Right lobe of liver (tissue), 6 donors: ENCODE results near the gene THBS3. TPM values are rescaled to one million over a fixed set of nuclear protein-coding genes. Genes with fewer than 3 reads are reported as not detected.

ENCODE experiments used
- ATAC-seq, 4 donors: fragments of 200-7000 bp; cut with Tn5 transposase; one replicate each; pipeline ENCODE4 v1.9.1; 2020; ENCODE audit warnings: mild to moderate bottlenecking in 4 of 4, moderate library complexity in 4 of 4
- DNase-seq, 3 donors: peaks; one replicate each; pipeline ENCODE4 v3.0.0-alpha.2; 2020
- H3K27ac ChIP-seq, 3 donors: fragments of 200-600 bp; one replicate each; pipeline ENCODE4 v1.8.0; 2022
- H3K27me3 ChIP-seq, 2 donors: fragments of 200-600 bp; one replicate each; pipeline ENCODE4 v1.8.0; 2022
- H3K36me3 ChIP-seq, 4 donors: fragments of 200-600 bp; sonication (generic) in 1 of 4; one replicate each; pipeline versions ENCODE4 v1.5.1 to v1.8.0; 2017 to 2022; ENCODE audit warnings: control low read depth in 1 of 4
- H3K4me1 ChIP-seq, 4 donors: fragments of 200-600 bp; sonication (generic) in 1 of 4; one replicate each; pipeline versions ENCODE4 v1.5.1 to v1.8.0; 2017 to 2022; ENCODE audit warnings: control low read depth in 1 of 4
- H3K4me3 ChIP-seq, 3 donors: fragments of 200-600 bp; one replicate each; pipeline ENCODE4 v1.8.0; 2022
- H3K9me3 ChIP-seq, 4 donors: fragments of 200-600 bp; sonication (generic) in 1 of 4; one replicate each; pipeline versions ENCODE4 v1.5.1 to v1.8.0; 2017 to 2022; ENCODE audit warnings: control low read depth in 1 of 4
- POLR2A ChIP-seq: fragments of 450-650 bp; IDR thresholded peaks from one replicate; pipeline ENCODE4 v1.6.1; 2017; ENCODE audit warnings: antibody characterized with exemption, mild to moderate bottlenecking
- WGBS: methylation state at CpG from one replicate; pipeline ENCODE4 v1.1.6; 2018; ENCODE audit warnings: low coverage, low lambda C conversion rate; ENCODE audit not compliant: insufficient coverage; ENCODE audit errors: missing lambda C conversion rate; 5-methylcytosine and 5-hydroxymethylcytosine counted together
- intact Hi-C, 2 donors: fragments of 100-400 bp; cut with DNase I; formaldehyde crosslinking; loops; one replicate each; pipeline versions ENCODE4 v1.11.2 to v1.14.1; 2022
- total RNA-seq, 6 experiments: library from RNA; depleted of rRNA in 2 of 6; stranded (reverse); fragments of >200 nt in 2 of 6; fragmentation: NEBNext Ultra II Directional in 3 of 6; extraction: Animal tissue kit (Norgen Biotek cat#: 25700) in 3 of 6; gene quantifications; one replicate each; pipeline versions ENCODE4 v1.1.0 to v1.2.4, GENCODE V29; 2016 to 2023
- TF ChIP-seq, protein P1 (sequence below), 4 donors: fragments of 200-600 bp in 3 of 4; fragments of 450-650 bp in 1 of 4; IDR thresholded peaks; one replicate each; pipeline versions ENCODE4 v1.5.1 to v1.8.0; 2016 to 2022; ENCODE audit warnings: antibody characterized with exemption in 4 of 4, mild to moderate bottlenecking in 2 of 4
- donor health status: DM: no; HTN: yes; CAD: no.
- donor health status: DM: no; HTN: no; CAD: no.
- donor health status: DM: no; HTN: no; CAD: no.
- donor health status: DM: no; HTN: yes; CAD: no.
- donor health status: DM: no; HTN: yes; CAD: no.

The THBS3 gene
- total RNA-seq, 6 experiments from 2014 or later: 4.0 to 14.4 (median 10.5) TPM

DNA sequence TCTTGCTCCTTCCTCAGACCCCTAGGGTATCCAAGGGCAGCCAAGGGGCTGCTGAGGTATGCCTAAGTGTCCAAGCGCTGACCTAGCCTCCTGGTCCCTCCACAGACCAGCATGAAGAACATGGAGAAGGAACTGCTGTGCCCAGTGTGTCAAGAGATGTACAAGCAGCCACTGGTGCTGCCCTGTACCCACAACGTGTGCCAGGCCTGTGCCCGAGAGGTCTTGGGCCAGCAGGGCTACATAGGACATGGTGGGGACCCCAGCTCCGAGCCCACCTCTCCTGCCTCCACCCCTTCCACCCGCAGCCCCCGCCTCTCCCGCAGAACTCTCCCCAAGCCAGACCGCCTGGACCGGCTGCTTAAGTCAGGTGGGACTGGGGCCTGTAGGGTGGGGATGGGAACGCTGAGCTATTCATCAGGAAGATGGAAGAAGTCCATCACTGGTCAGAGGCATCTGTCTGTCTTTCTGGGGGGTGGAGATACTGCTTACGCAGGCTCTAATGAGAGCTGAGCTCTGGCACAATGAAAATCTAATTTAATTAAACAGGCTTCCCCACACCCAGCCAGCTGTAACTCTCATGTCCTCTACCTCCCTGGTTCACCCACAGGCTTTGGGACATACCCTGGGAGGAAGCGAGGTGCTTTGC lies 32.3 kb downstream of the THBS3 start:
- Histone ChIP-seq H3K36me3 (no peaks in the 10 kb centered on the region), H3K27ac (no peak overlapping the region), H3K4me3 (no peak overlapping the region), H3K27me3 (no peaks in the 10 kb centered on the region), H3K9me3 (no peaks in the 10 kb centered on the region), H3K4me1 (peaks cover 0 to 7% (median 0%) of the 10 kb centered on the region in 4 donors)
- WGBS: 61% methylated on average over 3 of the region's 12 CpGs
- TF ChIP-seq, protein P1, sequence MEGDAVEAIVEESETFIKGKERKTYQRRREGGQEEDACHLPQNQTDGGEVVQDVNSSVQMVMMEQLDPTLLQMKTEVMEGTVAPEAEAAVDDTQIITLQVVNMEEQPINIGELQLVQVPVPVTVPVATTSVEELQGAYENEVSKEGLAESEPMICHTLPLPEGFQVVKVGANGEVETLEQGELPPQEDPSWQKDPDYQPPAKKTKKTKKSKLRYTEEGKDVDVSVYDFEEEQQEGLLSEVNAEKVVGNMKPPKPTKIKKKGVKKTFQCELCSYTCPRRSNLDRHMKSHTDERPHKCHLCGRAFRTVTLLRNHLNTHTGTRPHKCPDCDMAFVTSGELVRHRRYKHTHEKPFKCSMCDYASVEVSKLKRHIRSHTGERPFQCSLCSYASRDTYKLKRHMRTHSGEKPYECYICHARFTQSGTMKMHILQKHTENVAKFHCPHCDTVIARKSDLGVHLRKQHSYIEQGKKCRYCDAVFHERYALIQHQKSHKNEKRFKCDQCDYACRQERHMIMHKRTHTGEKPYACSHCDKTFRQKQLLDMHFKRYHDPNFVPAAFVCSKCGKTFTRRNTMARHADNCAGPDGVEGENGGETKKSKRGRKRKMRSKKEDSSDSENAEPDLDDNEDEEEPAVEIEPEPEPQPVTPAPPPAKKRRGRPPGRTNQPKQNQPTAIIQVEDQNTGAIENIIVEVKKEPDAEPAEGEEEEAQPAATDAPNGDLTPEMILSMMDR (IDR thresholded peaks at IDR 0.05): no peak
- TF ChIP-seq POLR2A: no peak
- intact Hi-C loops: no loop called here
- no peak for ATAC-seq
- DNase-seq: peak in 1 of 3 donors; percentile 52

DNA sequence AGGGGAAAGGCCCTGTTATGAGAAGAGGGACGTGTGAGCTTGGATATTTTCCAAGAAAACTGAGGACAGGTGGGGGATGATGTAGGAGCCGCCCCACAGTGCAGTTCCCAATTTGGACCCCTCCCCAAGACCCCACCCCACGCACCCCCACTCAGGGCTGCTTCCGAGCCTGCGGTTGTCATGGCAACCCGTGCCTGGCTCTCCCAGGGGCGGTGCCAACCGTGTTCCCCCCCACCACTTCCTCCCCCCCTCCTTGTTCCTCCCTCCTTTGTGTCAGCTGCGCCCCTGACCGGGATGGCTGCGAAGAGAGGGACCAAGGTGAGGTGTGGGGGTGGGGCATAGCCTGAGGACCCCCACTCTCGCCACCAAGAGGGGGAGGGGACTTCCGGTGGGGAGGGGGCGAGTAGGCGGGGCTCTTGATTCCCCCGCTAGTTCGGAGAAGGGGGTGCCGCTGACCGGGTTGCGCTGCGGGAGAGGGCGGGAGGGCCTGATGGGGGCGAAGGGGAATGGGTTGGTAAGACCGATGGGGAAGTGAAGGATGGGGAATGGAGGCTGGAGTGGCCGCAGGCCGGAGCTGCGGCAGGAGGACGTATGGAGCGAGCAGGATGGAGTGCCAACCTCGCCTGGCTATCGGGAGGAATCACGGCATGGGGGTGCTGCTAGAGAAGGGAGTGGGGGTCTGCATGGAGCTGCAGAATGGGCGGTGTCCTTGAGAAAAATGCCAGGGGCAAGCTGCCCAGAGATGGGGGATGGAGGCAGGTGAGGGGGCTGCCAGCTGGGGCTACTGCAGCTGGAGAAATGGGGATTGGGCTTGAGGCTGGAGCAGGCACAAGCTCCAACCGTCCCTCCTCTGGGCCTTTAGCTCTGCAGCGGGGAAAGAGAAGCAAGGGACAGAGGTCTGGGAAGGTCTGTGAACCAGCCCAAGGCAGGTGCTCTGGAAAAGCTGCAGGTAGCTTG lies 33.1 kb downstream of the THBS3 start:
- intact Hi-C loops: no loop called here
- no peak overlapping the region for H3K4me3 ChIP-seq
- H3K27me3 ChIP-seq: no peaks in the 10 kb centered on the region
- 10% methylated on average over 31 of the region's 35 CpGs for WGBS
- peaks cover 0 to 7% (median 0%) of the 10 kb centered on the region in 4 donors for H3K4me1 ChIP-seq
- H3K36me3 ChIP-seq: peaks cover 0 to 4% (median 1%) of the 10 kb centered on the region in 4 donors
- no peaks in the 10 kb centered on the region for H3K9me3 ChIP-seq
- no peak overlapping the region for H3K27ac ChIP-seq
- ATAC-seq (no peak), DNase-seq (peak in 2 of 3 donors; percentile 52 to 55)
- TF ChIP-seq, protein P1 (IDR thresholded peaks at IDR 0.05): no peak
- TF ChIP-seq POLR2A: no peak

DNA sequence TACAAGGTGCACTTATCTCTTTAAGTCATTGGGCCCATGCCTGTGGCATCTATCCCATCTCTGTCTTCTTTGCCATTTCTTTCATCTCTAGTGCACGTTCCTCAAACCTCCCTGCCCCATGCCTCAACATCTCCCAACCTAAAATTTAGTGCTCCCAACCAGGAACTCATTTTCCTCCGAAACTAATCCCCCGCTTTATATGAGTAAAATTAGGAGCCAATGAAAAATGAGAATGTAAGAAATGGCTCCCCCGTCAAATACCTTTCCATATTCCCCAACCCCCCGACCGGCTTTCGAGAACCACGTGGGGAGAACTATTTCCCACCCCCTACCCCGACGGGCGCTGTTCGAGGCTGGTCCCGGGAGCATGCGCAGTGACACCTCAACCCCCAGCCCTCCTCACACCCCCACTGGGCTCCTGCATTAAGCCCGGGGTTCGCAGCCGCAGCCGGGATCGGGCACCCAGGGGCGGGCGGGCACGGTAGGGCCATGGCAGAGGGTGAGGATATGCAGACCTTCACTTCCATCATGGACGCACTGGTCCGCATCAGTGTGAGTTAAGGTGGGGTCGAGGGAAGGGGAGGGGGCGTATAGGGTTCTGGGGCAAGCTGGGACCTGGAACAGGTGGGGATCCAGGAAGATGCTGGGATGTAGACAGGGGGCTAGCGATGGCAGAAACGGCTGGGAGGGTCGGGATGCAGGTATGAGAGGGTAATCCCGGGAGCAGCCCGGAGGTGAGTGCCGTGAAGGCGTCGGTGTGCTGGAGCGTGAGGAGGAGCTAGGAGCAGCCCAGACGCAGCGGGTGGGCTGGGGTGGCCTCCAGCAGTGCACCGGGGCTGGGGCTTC lies 34.0 kb downstream of the THBS3 start, which contains the start of gene TRIM46:
TSS of gene TRIM46 (plus strand) at position 372 of the 846 bp plus-strand sequence. CDS start at position 490, 118 bp downstream.
- H3K4me1 ChIP-seq: peaks cover 0 to 7% (median 0%) of the 10 kb centered on the region in 4 donors
- no peak for ATAC-seq

More for the DNA sequence above, 34.0 kb downstream of the THBS3 start, which contains the start of gene TRIM46:
- intact Hi-C loops: no loop called here
- H3K9me3 ChIP-seq: no peaks in the 10 kb centered on the region
- H3K4me3 ChIP-seq: peak within 1 kb of the TSS; percentile 73 to 94 (median 87)
- peak within 1 kb of the TSS; percentile 73 to 87 (median 78) for H3K27ac ChIP-seq
- H3K36me3 ChIP-seq: peaks cover 0 to 10% (median 5%) of the 10 kb centered on the region in 4 donors
- DNase-seq: peak in 2 of 3 donors; percentile 54 to 62
- no peak for TF ChIP-seq POLR2A
- TF ChIP-seq, protein P1 (IDR thresholded peaks at IDR 0.05): peak in 1 of 4 donors; percentile 0
- H3K27me3 ChIP-seq: no peaks in the 10 kb centered on the region
- 5% methylated on average over 37 of the region's 38 CpGs for WGBS
